ENCODE data around the gene SETD3. TPM values are rescaled to one million over a fixed set of nuclear protein-coding genes. Genes with fewer than 3 reads are reported as not detected.

SETD3 gene
- total RNA-seq, 4 donors from 2014 or later: 127 to 184 (median 162) TPM

DNA sequence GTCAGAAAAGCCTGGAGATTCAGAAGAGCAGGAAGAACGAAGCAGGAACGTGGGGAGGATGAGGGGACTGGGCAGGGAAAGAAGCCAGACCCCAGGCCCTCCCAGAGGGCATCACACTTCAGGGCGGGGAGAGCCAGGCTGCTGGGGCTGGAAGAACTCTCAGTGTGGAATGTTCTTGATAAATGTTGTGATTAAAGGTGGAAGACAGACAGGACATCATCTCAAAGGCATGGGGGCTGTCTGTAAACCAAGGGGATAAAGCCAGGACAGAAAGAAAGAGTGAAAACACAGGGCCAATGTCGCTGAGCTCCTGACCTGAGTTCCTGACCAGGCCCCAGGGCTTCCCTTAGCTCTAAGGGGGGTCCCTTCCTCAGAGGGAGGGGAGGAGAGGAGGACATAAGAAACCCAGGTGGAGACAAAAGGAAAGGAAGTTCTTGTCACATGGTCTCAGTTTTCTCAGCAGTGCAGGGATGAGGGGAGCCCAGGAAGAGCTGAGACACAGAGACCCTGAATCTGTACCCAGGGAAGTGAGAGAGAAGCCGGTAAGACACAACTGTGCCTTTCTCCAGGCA lies 56.3 kb downstream of the SETD3 start:
- H3K27ac ChIP-seq: no peak overlapping the region

GRCh38 chr14:99423434-99423833 lies 57.2 kb downstream of the SETD3 start:
- Histone ChIP-seq H3K9me3 (peaks cover 0 to under 1% (median 0%) of the 10 kb centered on the region in 3 donors), H3K4me3 (no peak overlapping the region)
- 100% methylated on average over 1 of the region's 1 CpG for WGBS, 2 donors (ENCODE audit: low coverage in 1 of 2)

More for the DNA sequence above, 56.3 kb downstream of the SETD3 start:
- peaks cover 0 to 6% (median 0%) of the 10 kb centered on the region in 3 donors for H3K9me3 ChIP-seq
- peaks cover 0 to 44% of the 10 kb centered on the region in 2 donors for H3K36me3 ChIP-seq
- TF ChIP-seq EP300 (IDR thresholded peaks at IDR 0.05): no peak
- no peak for TF ChIP-seq POLR2A (IDR thresholded peaks at IDR 0.05)
- TF ChIP-seq, protein P1, sequence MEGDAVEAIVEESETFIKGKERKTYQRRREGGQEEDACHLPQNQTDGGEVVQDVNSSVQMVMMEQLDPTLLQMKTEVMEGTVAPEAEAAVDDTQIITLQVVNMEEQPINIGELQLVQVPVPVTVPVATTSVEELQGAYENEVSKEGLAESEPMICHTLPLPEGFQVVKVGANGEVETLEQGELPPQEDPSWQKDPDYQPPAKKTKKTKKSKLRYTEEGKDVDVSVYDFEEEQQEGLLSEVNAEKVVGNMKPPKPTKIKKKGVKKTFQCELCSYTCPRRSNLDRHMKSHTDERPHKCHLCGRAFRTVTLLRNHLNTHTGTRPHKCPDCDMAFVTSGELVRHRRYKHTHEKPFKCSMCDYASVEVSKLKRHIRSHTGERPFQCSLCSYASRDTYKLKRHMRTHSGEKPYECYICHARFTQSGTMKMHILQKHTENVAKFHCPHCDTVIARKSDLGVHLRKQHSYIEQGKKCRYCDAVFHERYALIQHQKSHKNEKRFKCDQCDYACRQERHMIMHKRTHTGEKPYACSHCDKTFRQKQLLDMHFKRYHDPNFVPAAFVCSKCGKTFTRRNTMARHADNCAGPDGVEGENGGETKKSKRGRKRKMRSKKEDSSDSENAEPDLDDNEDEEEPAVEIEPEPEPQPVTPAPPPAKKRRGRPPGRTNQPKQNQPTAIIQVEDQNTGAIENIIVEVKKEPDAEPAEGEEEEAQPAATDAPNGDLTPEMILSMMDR (IDR thresholded peaks at IDR 0.05): no peak
- no peak for TF ChIP-seq POLR2AphosphoS5 (IDR thresholded peaks at IDR 0.05)
- no peaks in the 10 kb centered on the region for H3K27me3 ChIP-seq
- no peak overlapping the region for H3K4me3 ChIP-seq
- no peaks in the 10 kb centered on the region for H3K4me1 ChIP-seq
- 75 to 80% methylated on average over 3 to 4 of the region's 5 CpGs for WGBS, 2 donors (ENCODE audit: low coverage in 1 of 2)
- ATAC-seq: no peak

GRCh38 chr14:99422228-99423010 lies 58.2 kb downstream of the SETD3 start:
- Histone ChIP-seq H3K4me1 (no peaks in the 10 kb centered on the region), H3K9me3 (no peaks in the 10 kb centered on the region), H3K4me3 (no peak overlapping the region), H3K36me3 (peaks cover 0 to 30% of the 10 kb centered on the region in 2 donors), H3K27me3 (no peaks in the 10 kb centered on the region), H3K27ac (no peak overlapping the region)
- TF ChIP-seq, protein P1 (IDR thresholded peaks at IDR 0.05): no peak
- no peak for TF ChIP-seq POLR2AphosphoS5 (IDR thresholded peaks at IDR 0.05)
- TF ChIP-seq EP300 (IDR thresholded peaks at IDR 0.05): no peak
- no peak for TF ChIP-seq POLR2A (IDR thresholded peaks at IDR 0.05)
- WGBS, 2 donors (ENCODE audit: low coverage in 1 of 2): 83 to 86% methylated on average over 3 to 4 of the region's 7 CpGs
- ATAC-seq: no peak

More at GRCh38 chr14:99423434-99423833, 57.2 kb downstream of the SETD3 start:
- no peak for ATAC-seq
- no peaks in the 10 kb centered on the region for H3K4me1 ChIP-seq
- peaks cover 0 to 39% of the 10 kb centered on the region in 2 donors for H3K36me3 ChIP-seq
- H3K27me3 ChIP-seq: no peaks in the 10 kb centered on the region
- no peak overlapping the region for H3K27ac ChIP-seq
- TF ChIP-seq EP300 (IDR thresholded peaks at IDR 0.05) (no peak), POLR2A (IDR thresholded peaks at IDR 0.05) (no peak), POLR2AphosphoS5 (IDR thresholded peaks at IDR 0.05) (no peak)
- TF ChIP-seq, protein P1 (IDR thresholded peaks at IDR 0.05): no peak

- Histone ChIP-seq H3K36me3 (peaks cover 0 to 19% of the 10 kb centered on the region in 2 donors), H3K4me3 (no peak overlapping the region), H3K27me3 (no peaks in the 10 kb centered on the region), H3K4me1 (peaks cover 0 to 2% (median 0%) of the 10 kb centered on the region in 3 donors), H3K27ac (no peak overlapping the region), H3K9me3 (no peaks in the 10 kb centered on the region)
- no peak for ATAC-seq
- WGBS, 2 donors (ENCODE audit: low coverage in 1 of 2): 66 to 69% methylated on average over 4 of the region's 6 CpGs
- TF ChIP-seq POLR2A (IDR thresholded peaks at IDR 0.05): no peak
- no peak for TF ChIP-seq POLR2AphosphoS5 (IDR thresholded peaks at IDR 0.05)
- no peak for TF ChIP-seq EP300 (IDR thresholded peaks at IDR 0.05)
- TF ChIP-seq, protein P1 (IDR thresholded peaks at IDR 0.05): no peak
These were observed 59.9 kb downstream of the SETD3 start for GRCh38 chr14:99420711-99421110.

All from gastroesophageal sphincter (tissue), 4 donors.